Left ventricle myocardium inferior (tissue), 1 donor: Measurements from ENCODE around the gene SPATA16. TPM values are rescaled to one million over a fixed set of nuclear protein-coding genes. Genes with fewer than 3 reads are reported as not detected.

ENCODE experiments used
- DNase-seq: peaks from one replicate; pipeline ENCODE4 v3.0.0-alpha.2; 2020
- H3K27ac ChIP-seq: fragments of 200-600 bp; replicated peaks from 2 replicates; pipeline ENCODE4 v1.8.0; 2021
- H3K27me3 ChIP-seq: fragments of 200-600 bp; 2 replicates; pipeline ENCODE4 v1.8.0; 2021; ENCODE audit warnings: low read depth
- H3K36me3 ChIP-seq: fragments of 200-600 bp; 2 replicates; pipeline ENCODE4 v1.8.0; 2021
- H3K4me1 ChIP-seq: fragments of 200-600 bp; 2 replicates; pipeline ENCODE4 v1.8.0; 2021
- H3K4me3 ChIP-seq: fragments of 200-600 bp; 2 replicates; pipeline ENCODE4 v1.8.0; 2021; ENCODE audit warnings: mild to moderate bottlenecking, moderate library complexity
- H3K9me3 ChIP-seq: fragments of 200-600 bp; replicated peaks from 2 replicates; pipeline ENCODE4 v1.8.0; 2021
- CTCF ChIP-seq: fragments of 200-600 bp; IDR thresholded peaks from 2 replicates; pipeline ENCODE4 v1.8.0; 2021; ENCODE audit warnings: antibody characterized with exemption, mild to moderate bottlenecking, borderline replicate concordance
- intact Hi-C: fragments of 100-400 bp; cut with micrococcal nuclease; formaldehyde crosslinking; loops from one replicate; pipeline ENCODE4 v1.11.0; 2022
- total RNA-seq: library from RNA; stranded (reverse); fragmentation: NEBNext Ultra II Directional; extraction: Animal tissue kit (Norgen Biotek cat#: 25700); gene quantifications from one replicate; pipeline ENCODE4 v1.2.1, GENCODE V29; 2021
- donor health status: DM: no; HTN: yes; CAD: no; lungs with severe emphysema.

Gene SPATA16
- total RNA-seq, 1 donor from 2014 or later, result not detected

DNA sequence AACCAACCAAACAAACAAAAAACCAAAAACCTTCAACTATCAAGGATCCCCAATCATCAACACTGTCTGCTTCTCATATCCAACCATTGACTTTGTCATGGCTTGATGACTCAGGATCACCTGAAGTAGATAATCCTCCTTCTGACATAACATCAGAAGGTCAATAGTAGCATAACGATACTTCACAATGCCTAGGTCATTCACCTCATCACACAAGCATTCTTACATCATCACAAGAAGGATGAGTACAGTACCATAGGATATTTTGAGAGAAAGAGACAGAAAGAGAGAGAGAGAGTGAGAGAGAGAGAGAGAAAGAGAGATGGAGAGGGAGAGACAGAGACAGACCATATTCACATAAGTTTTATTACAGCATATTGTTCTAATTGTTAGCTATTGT lies 42.1 kb downstream of the SPATA16 start:
- Histone ChIP-seq H3K4me1 (no peaks in the 10 kb centered on the region), H3K36me3 (no peaks in the 10 kb centered on the region), H3K4me3 (no peak overlapping the region), H3K9me3 (peaks cover 18% of the 10 kb centered on the region), H3K27ac (no peak overlapping the region), H3K27me3 (no peaks in the 10 kb centered on the region)
- intact Hi-C loops, result no loop called here
- DNase-seq, result no peak
- no peak for TF ChIP-seq CTCF

DNA sequence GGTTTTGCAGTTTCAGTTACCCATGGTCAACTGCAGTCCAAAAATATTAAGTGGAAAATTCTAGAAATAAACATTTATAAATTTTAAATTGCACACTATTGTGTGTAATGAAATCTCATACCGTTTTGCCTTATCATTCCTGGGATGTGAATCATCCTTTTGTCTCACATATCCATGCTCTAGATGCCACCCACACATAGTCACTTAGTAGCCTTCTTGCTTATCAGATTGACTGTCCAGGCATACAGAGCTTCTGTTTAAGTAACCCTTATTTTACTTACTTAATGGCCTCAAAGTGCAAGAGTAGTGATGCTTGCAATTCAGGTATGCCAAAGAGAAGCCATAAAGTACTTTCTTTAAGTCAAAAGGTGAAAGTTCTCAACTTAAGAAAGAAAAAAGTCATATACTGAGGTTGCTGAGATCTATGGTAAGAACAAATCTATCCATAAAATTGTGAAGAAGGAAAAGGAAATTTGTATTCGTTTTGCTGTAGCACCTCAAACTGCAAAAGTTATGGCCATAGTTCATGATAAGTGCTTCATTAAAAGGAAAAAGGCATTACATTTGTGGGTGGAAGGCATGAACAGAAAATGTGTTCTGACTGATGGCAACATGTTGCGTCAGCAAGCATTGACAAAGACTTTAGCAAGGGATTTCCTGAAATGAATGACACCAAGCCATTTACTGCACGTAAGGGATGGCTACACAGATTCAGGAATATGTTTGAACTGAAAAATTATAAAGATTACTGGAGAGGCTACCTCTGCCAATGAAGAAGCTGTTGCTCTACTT lies 43.8 kb downstream of the SPATA16 start:
- no peak for TF ChIP-seq CTCF
- Histone ChIP-seq H3K36me3 (no peaks in the 10 kb centered on the region), H3K27me3 (no peaks in the 10 kb centered on the region), H3K9me3 (peaks cover under 1% of the 10 kb centered on the region), H3K4me3 (no peak overlapping the region), H3K27ac (no peak overlapping the region), H3K4me1 (no peaks in the 10 kb centered on the region)
- no peak for DNase-seq
- intact Hi-C loops, result no loop called here

DNA sequence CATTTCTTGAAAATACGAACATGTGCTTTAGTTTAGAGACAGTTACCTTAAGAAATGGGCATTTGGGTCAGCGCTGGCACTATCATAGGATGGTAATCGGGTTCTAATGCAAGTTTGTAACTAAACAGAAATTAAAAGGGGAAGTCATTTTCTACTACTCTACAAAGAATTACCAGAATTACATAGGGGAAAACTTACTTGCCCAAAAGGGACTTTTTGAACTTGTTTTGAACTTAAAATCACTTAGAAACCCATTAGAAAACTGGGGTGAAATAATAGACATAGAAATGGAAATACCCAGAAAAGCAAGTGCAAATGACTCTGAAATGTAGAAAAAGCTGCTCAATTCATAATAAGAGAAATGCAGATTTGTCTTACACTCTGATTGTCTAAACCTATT lies 44.9 kb downstream of the SPATA16 start:
- Histone ChIP-seq H3K36me3 (no peaks in the 10 kb centered on the region), H3K4me1 (no peaks in the 10 kb centered on the region), H3K9me3 (no peaks in the 10 kb centered on the region), H3K4me3 (no peak overlapping the region), H3K27me3 (no peaks in the 10 kb centered on the region), H3K27ac (no peak overlapping the region)
- intact Hi-C loops, result no loop called here
- DNase-seq, result no peak
- no peak for TF ChIP-seq CTCF

GRCh38 chr3:173092038-173092437 lies 49.0 kb downstream of the SPATA16 start:
- H3K27ac ChIP-seq, result no peak overlapping the region
- intact Hi-C loops, result no loop called here
- no peak for TF ChIP-seq CTCF

GRCh38 chr3:173090492-173090891 lies 50.5 kb downstream of the SPATA16 start:
- DNase-seq, result no peak
- no peak overlapping the region for H3K4me3 ChIP-seq
- intact Hi-C loops, result no loop called here
- no peaks in the 10 kb centered on the region for H3K4me1 ChIP-seq
- H3K36me3 ChIP-seq, result no peaks in the 10 kb centered on the region
- TF ChIP-seq CTCF, result no peak
- H3K9me3 ChIP-seq, result peaks cover 15% of the 10 kb centered on the region
- H3K27me3 ChIP-seq, result no peaks in the 10 kb centered on the region
- no peak overlapping the region for H3K27ac ChIP-seq

More at GRCh38 chr3:173092038-173092437, 49.0 kb downstream of the SPATA16 start:
- no peak for DNase-seq
- Histone ChIP-seq H3K4me1 (no peaks in the 10 kb centered on the region), H3K4me3 (no peak overlapping the region), H3K9me3 (peaks cover 2% of the 10 kb centered on the region), H3K27me3 (no peaks in the 10 kb centered on the region), H3K36me3 (no peaks in the 10 kb centered on the region)
